Activated naive CD4-positive, alpha-beta T cell treated with anti-CD3 and anti-CD28 coated beads for 36 hours (primary cell): Measurements from ENCODE around the gene GPER1. TPM values are rescaled to one million over a fixed set of nuclear protein-coding genes. Genes with fewer than 3 reads are reported as not detected.

Experiments
- CTCF ChIA-PET: fragments of 350-600 bp; sonication (Branson Sonifier 250); formaldehyde crosslinking; loops from one replicate; lab custom pipeline; 2021; ENCODE audit warnings: antibody characterized with exemption; lab: Charles Lee
- DNase-seq: peaks from one replicate; pipeline ENCODE4 v3.0.0-alpha.2; 2020
- H3K27ac Mint-ChIP-seq: one replicate; pipeline ENCODE4 v1.8.0; 2021; ENCODE audit warnings: mild to moderate bottlenecking, mixed read lengths
- H3K27me3 Mint-ChIP-seq: one replicate; pipeline ENCODE4 v1.8.0; 2021; ENCODE audit warnings: low read depth, mixed read lengths
- H3K36me3 Mint-ChIP-seq: one replicate; pipeline ENCODE4 v1.8.0; 2021; ENCODE audit warnings: low read depth, mixed read lengths
- H3K4me1 Mint-ChIP-seq: one replicate; pipeline ENCODE4 v1.8.0; 2021; ENCODE audit warnings: low read depth, mixed read lengths
- H3K4me3 Mint-ChIP-seq: one replicate; pipeline ENCODE4 v1.8.0; 2021; ENCODE audit warnings: mild to moderate bottlenecking, moderate library complexity, mixed read lengths
- H3K9me3 Mint-ChIP-seq: one replicate; pipeline ENCODE4 v1.8.0; 2021; ENCODE audit warnings: mixed read lengths
- intact Hi-C: fragments of 100-400 bp; cut with micrococcal nuclease; formaldehyde crosslinking; loops from one replicate; pipeline ENCODE4 v1.15.1; 2023
- total RNA-seq, 2 experiments: library from RNA; stranded (reverse); gene quantifications; one replicate each; pipeline ENCODE4 v1.2.3, GENCODE V29; 2021

GPER1 gene
- total RNA-seq, 2 experiments from 2014 or later = not detected

DNA sequence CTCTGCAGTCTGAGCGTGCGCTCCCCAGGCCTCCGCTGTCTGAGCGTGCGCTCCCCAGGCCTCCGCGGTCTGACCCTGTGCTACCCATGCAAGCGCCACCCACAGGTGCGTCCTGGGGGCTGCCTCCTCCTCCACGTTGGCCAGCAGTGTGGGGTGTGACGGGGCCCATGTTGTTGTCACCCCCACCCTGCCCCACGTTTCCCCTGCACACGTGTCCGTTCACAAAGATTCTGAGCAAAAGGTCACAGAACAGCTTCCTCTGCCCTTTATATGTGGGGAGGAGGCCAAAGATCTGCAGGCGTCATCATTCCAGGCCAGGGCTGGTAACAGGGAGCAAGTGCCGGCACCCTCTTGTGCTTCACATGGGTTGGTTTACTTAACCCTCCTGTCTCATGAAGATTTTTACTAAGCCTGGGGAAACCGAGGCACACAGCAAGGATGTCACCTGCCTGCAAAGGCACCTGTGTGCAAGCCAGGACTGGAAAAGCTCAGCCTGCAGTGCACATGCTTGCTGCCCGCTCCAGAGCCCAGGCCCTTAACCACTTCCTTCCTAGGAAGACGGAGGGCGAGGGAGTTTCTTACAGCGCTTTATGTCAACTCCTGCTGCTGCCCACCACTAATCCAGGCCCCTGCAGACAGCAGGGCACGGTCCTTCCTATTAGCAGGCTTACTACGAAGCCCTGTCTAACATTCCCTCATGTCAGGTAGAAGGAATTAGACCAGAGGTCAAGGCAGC lies 38.7 kb upstream of the GPER1 start:
- Mint-ChIP-seq H3K27ac (no peak overlapping the region), H3K4me1 (peaks cover 63% of the 10 kb centered on the region), H3K4me3 (no peak overlapping the region), H3K9me3 (no peaks in the 10 kb centered on the region), H3K27me3 (no peaks in the 10 kb centered on the region), H3K36me3 (no peaks in the 10 kb centered on the region)
- intact Hi-C loops = no loop called here
- DNase-seq = peak; percentile 36
- CTCF ChIA-PET = interaction anchor here (1.9 to 5.4 kb wide), 3 partner anchors 17 to 56 kb away, joined by 9 to 44 read pairs (median 10); no protein-coding TSS in a partner anchor

DNA sequence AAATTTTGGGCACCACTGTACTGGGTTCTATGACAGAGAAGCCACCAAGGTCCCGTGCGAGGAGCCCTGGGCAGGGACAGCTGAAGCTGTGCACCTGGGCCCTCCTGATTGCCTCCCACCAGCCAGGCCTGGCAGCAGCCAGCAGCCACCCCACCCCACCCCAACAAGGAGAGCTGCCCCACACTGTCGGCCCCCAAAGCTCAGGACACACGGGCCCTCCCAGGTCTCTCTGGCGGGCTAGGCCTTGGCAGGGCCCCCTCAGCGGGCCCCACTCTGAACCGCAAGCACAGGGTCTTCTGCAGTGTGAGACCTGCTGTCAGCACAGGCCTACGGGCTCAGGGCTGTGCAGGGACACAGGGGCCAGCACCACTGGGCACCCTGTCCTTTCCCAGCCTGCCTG lies 38.1 kb upstream of the GPER1 start:
- intact Hi-C loops = no loop called here
- peaks cover 67% of the 10 kb centered on the region for H3K4me1 Mint-ChIP-seq
- no peaks in the 10 kb centered on the region for H3K36me3 Mint-ChIP-seq
- H3K4me3 Mint-ChIP-seq = no peak overlapping the region
- no peak for DNase-seq
- no peaks in the 10 kb centered on the region for H3K9me3 Mint-ChIP-seq
- CTCF ChIA-PET = interaction anchor here (2.7 to 5.4 kb wide), 2 partner anchors 16 to 56 kb away, joined by 10 to 44 read pairs; no protein-coding TSS in a partner anchor
- H3K27me3 Mint-ChIP-seq = no peaks in the 10 kb centered on the region
- no peak overlapping the region for H3K27ac Mint-ChIP-seq

DNA sequence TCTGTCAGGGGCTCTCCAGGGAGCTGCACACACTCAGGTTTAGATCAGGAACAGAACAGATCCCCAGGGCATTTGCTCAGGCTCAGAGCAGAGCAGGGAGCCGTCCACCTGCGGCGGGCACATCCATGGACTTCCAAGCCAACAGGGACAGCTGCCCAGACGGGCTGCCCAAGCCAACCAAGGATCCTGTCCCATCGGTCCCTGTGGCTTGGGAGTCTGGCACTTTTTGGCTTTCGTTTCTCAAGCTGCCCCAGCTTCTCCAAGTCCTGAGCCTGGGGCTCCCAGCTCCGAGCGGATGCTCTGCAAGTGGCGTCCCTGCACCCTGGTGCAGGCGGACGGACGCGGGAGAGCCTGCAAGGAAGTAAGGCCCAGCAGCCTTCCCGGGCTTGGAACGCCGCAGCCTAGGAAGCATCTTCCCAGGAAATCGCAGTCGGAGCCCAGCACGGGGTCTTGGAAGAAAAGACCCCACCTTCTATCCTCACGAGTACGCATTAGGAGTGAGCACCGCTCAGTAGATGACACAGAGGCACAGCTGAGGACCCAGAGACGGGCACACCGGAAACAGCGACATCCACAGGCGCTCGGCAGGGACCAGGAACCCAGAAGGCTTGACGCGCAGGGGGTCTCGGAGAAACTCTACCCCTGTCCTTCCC lies 37.5 kb upstream of the GPER1 start:
- H3K27me3 Mint-ChIP-seq = no peaks in the 10 kb centered on the region
- H3K9me3 Mint-ChIP-seq = no peaks in the 10 kb centered on the region
- H3K36me3 Mint-ChIP-seq = no peaks in the 10 kb centered on the region
- intact Hi-C loops = no loop called here
- CTCF ChIA-PET = interaction anchor here (2.7 to 5.4 kb wide), 2 partner anchors 15 to 56 kb away, joined by 10 to 44 read pairs; no protein-coding TSS in a partner anchor
- H3K4me3 Mint-ChIP-seq = no peak overlapping the region
- peaks cover 67% of the 10 kb centered on the region for H3K4me1 Mint-ChIP-seq
- no peak overlapping the region for H3K27ac Mint-ChIP-seq
- no peak for DNase-seq

DNA sequence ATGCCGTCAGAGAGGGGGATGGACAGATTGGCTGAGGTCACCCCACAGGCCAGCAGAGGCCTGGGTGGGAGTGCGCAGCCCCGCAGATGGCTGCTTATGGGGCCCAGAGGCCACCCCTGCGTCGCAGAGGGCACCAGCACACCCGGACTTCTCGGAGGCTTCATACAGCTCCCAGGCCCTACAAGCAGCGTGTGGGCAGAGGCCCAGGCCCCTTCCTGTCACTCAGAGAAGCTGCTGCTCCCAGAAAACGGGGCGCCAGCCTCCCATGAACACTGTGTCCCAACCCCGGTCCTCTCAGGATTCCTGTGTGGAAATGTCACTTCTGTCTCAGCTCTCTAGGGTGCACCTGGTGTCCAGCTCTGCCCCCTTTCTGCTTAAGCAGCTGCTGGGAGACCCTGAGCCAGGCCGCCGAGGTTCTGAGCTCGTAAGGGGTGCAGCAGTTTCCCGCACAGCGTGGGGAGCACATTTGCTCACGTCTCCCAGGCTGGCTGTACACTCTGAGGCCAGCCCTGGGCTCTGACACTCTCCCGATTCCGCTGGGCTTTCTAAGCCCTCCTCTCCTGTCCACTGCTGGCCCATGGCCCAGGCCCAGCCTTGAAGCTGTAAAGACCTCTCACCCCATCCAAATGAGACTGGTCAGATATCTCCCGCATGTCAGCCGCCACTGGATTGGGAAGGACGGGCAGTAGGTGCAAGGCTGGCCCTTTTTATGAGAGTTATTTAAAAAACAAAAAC lies 36.8 kb upstream of the GPER1 start:
- Mint-ChIP-seq H3K27me3 (no peaks in the 10 kb centered on the region), H3K36me3 (no peaks in the 10 kb centered on the region), H3K27ac (no peak overlapping the region), H3K4me1 (peaks cover 67% of the 10 kb centered on the region), H3K9me3 (no peaks in the 10 kb centered on the region), H3K4me3 (no peak overlapping the region)
- CTCF ChIA-PET = interaction anchor here (2.7 to 5.4 kb wide), 2 partner anchors 15 to 57 kb away, joined by 10 to 44 read pairs; no protein-coding TSS in a partner anchor
- no peak for DNase-seq
- intact Hi-C loops = no loop called here

DNA sequence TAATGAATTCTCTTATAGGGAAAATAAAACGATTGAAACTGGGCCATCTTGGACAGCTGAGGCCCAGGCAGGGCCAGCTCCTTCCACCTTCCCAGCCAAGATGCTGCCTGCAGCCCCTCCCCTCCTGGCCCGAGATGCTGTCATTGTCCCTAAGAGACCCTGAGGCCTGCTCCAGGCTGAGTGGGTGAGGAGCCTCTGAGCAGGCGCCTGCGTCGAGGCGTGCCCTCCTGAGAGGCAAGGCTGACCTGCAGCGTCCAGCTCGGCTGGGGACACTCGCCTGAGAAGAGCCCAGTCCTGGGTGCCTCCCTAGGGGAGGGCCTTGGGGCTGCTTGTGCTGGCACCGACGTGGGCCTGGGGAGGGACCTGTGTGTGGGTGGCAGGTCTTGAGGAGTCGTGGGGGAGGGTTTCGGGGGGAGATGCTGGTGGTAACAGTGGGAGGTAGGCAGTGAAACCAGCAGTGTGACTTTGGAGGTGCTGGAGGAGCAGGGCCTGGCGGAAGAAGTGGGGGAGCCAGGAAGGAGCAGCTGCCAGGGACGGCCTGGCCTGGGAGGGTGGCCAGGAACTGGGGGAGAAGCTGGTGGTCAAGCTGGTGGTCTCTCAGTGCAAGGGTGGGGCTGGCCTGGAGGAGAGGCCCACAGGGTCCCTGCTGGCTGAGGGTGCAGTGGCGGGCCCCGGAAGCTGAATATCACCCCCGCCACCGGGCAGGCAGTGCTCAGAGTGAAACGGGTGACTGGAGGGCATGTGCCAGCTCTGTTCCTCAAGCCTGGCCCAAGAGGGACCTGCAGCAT lies 35.7 kb upstream of the GPER1 start:
- no peak overlapping the region for H3K27ac Mint-ChIP-seq
- no peak overlapping the region for H3K4me3 Mint-ChIP-seq
- intact Hi-C loops = no loop called here
- peaks cover 61% of the 10 kb centered on the region for H3K4me1 Mint-ChIP-seq
- no peaks in the 10 kb centered on the region for H3K9me3 Mint-ChIP-seq
- H3K27me3 Mint-ChIP-seq = no peaks in the 10 kb centered on the region
- CTCF ChIA-PET = interaction anchor here (2.1 to 5.4 kb wide), 2 partner anchors 13 to 58 kb away, joined by 8 to 44 read pairs; no protein-coding TSS in a partner anchor
- no peaks in the 10 kb centered on the region for H3K36me3 Mint-ChIP-seq
- no peak for DNase-seq

DNA sequence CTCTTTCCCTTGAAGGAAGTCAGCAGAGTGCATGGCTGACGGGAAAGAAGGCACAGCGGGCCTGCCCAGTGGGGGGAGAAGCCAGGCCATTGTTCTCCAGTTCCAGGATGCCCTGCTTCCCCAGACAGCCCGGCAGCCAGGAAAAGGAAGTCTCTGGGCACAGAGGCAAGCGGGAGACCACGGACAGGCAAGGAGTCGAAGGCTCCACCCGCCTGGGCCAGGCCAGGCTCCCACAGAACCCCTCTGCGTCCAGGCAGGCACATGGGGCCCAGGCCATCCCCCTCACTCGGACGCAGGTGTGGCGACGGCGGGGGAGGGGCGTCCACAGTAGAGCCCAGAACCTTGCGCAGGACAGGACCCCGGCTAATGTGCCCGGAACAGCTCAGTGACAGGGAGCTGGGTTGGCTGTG lies 34.9 kb upstream of the GPER1 start:
- no peaks in the 10 kb centered on the region for H3K27me3 Mint-ChIP-seq
- intact Hi-C loops = no loop called here
- no peak for DNase-seq
- no peak overlapping the region for H3K4me3 Mint-ChIP-seq
- no peaks in the 10 kb centered on the region for H3K36me3 Mint-ChIP-seq
- CTCF ChIA-PET = interaction anchor here (0.6 to 5.4 kb wide), 5 partner anchors 8 to 1207 kb away, joined by 3 to 44 read pairs (median 7); partner anchors contain the start of gene GPR146
- H3K27ac Mint-ChIP-seq = no peak overlapping the region
- H3K4me1 Mint-ChIP-seq = peaks cover 53% of the 10 kb centered on the region
- H3K9me3 Mint-ChIP-seq = no peaks in the 10 kb centered on the region

DNA sequence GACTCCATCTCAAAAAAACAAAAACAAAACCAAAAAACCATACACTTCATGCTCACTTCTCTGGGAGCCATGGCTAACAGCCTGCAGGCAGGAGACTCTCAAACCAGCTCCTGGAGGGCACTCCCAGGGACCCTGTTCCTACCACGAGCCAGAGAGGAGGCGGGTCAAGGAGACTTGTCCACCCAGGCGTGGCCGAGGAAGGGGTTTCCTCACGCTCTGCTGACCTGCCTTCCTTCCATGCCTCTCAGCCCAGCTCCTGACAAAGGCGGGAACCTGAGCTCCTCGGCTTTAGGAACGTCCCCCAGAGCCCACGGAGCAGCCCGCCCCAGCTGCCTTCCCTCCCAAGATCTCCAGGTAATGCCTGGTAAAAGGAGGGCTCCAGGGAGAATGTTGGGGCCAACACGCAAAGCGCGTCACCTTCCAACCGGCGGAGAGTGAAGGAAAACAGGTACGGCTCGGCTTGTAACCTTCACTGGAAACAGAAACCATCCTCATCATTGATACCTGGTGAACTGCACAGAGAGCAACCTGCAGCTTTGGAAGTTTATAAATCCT lies 34.0 kb upstream of the GPER1 start:
- no peak overlapping the region for H3K4me3 Mint-ChIP-seq
- intact Hi-C loops = no loop called here
- no peak overlapping the region for H3K27ac Mint-ChIP-seq
- H3K9me3 Mint-ChIP-seq = no peaks in the 10 kb centered on the region
- DNase-seq = no peak
- H3K4me1 Mint-ChIP-seq = peaks cover 44% of the 10 kb centered on the region
- no peaks in the 10 kb centered on the region for H3K27me3 Mint-ChIP-seq
- H3K36me3 Mint-ChIP-seq = peaks cover 3% of the 10 kb centered on the region
- CTCF ChIA-PET = interaction anchor here (0.7 to 5.4 kb wide), 4 partner anchors 9 to 123 kb away, joined by 3 to 44 read pairs (median 8); partner anchors contain the start of gene GPR146

DNA sequence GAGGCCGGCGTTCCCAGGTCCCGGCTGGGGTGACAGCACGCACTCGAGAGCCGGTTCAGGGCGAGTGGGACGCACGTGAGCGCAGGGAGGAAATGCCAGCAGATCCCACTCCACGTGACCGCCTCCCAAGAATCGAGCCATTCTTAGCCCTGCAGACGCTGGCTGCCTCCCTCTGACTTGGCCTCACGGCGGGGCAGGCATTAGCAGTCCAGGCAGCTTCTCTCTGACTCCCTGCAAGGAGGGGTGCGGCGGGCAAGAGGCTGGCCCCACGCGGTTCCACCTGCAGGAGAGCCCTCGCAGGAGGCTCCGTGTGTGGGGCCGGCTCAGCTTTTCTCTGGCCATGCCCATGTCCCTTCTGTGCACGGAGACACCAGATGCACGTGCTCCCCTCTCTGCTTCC lies 33.5 kb upstream of the GPER1 start:
- no peak overlapping the region for H3K4me3 Mint-ChIP-seq
- peaks cover 39% of the 10 kb centered on the region for H3K4me1 Mint-ChIP-seq
- H3K9me3 Mint-ChIP-seq = no peaks in the 10 kb centered on the region
- no peak for DNase-seq
- no peaks in the 10 kb centered on the region for H3K27me3 Mint-ChIP-seq
- intact Hi-C loops = no loop called here
- CTCF ChIA-PET = interaction anchor here (1.9 to 5.4 kb wide), 2 partner anchors 10 to 60 kb away, joined by 7 to 44 read pairs; partner anchors contain the start of gene GPR146
- H3K36me3 Mint-ChIP-seq = peaks cover 3% of the 10 kb centered on the region
- peak overlapping the region; percentile 46 for H3K27ac Mint-ChIP-seq

DNA sequence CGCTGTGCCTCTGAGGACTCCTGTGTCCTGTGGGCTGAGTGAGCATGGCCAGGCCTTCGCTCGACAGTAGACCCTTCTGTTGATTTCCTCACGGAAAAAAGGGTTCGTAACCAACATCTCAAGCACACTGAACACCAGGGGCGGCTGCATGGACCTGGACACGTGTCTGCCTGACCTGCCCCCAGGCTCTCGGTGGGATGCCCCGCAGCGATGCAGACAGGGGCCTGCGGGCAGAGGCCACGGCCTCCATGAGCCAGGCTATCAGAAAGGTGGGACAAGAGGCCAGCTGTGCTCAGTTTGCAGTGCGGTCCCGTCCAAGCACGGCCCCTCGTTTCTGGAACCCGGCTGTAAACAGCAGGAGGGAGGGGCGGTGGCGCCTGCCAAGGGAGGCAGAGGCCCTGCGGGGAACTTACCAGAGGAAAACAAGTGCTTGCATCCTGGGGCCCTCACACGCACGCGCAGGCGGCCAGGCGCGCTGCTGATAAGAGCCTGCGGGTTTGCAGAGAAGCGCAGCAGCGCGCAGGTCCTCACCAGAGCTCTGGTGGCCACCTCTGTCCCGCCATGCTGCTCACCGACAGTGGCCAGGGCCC lies 33.0 kb upstream of the GPER1 start:
- H3K4me1 Mint-ChIP-seq = peaks cover 34% of the 10 kb centered on the region
- peak overlapping the region; percentile 53 for H3K4me3 Mint-ChIP-seq
- CTCF ChIA-PET = no interaction called here

DNA sequence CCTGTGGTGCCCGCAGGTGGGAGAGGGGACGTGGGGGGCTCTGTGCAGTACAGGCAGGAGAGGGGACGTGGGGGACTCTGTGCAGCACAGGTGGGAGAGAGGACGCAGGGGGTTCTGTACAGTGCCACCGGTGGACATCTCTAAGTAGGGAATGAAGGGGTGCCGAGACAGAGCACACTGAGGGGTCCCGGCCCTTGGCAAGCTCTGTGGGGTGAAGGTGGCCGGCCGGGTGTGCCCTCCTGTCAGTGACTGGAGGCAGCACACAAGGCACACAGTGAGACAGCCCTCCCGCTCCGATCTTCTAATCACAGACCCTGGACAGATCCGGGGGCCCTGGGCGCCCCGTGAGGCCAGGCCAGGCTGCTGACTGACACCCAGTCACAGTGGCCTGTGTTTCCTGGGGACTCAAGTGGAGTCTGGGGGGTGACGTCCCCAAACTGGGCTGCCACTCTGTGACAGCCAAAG lies 32.4 kb upstream of the GPER1 start:
- Mint-ChIP-seq H3K4me3 (peak overlapping the region; percentile 53), H3K36me3 (peaks cover 3% of the 10 kb centered on the region), H3K27ac (peak overlapping the region; percentile 46), H3K27me3 (no peaks in the 10 kb centered on the region), H3K9me3 (no peaks in the 10 kb centered on the region), H3K4me1 (peaks cover 32% of the 10 kb centered on the region)
- intact Hi-C loops = no loop called here
- CTCF ChIA-PET = interaction anchor here (1.4 kb wide), 1 partner anchor 62 kb away, joined by 3 read pairs; no protein-coding TSS in a partner anchor
- no peak for DNase-seq

More for the DNA sequence above, 33.0 kb upstream of the GPER1 start:
- peak; percentile 80 for DNase-seq
- Mint-ChIP-seq H3K27ac (peak overlapping the region; percentile 46), H3K27me3 (no peaks in the 10 kb centered on the region), H3K36me3 (peaks cover 3% of the 10 kb centered on the region), H3K9me3 (no peaks in the 10 kb centered on the region)
- intact Hi-C loops = no loop called here
